Pancreas (tissue), 10 donors: Measurements from ENCODE around the gene MB21D2. TPM values are rescaled to one million over a fixed set of nuclear protein-coding genes. Genes with fewer than 3 reads are reported as not detected.
"Not testable (repeated sequence)": the region's sequence is repeated elsewhere in the genome, so short reads cannot be mapped to it uniquely, and the experiment has no call there.

ENCODE experiments used
- ATAC-seq, 4 donors: fragments of 200-7000 bp; cut with Tn5 transposase; one replicate each; pipeline versions ENCODE4 v1.8.0 to v1.9.1; 2020; ENCODE audit warnings: mild to moderate bottlenecking in 4 of 4, moderate library complexity in 4 of 4
- DNase-seq, 6 donors: peaks; one replicate each; pipeline ENCODE4 v3.0.0-alpha.2; 2020
- FAIRE-seq: peaks from 2 replicates; lab custom pipeline; 2012; peaks lifted over from hg19 to GRCh38; lab: Jason Lieb, UNC
- H3K27ac ChIP-seq, 4 donors: fragments of 200-600 bp; sonication (generic); 1 replicate in 3 of 4; 2 replicates in 1 of 4; pipeline versions ENCODE4 v1.5.0 to v1.8.0; 2020
- H3K27me3 ChIP-seq, 4 donors: fragments of 200-600 bp; one replicate each; pipeline ENCODE4 v1.8.0; 2021
- H3K36me3 ChIP-seq, 3 donors: fragments of 200-600 bp; sonication (generic) in 1 of 3; one replicate each; pipeline versions ENCODE4 v1.5.0 to v1.8.0; 2020 to 2021
- H3K4me1 ChIP-seq, 3 donors: fragments of 200-600 bp; one replicate each; pipeline ENCODE4 v1.8.0; 2021
- H3K4me3 ChIP-seq, 4 donors: fragments of 200-600 bp; sonication (generic) in 2 of 4; one replicate each; pipeline versions ENCODE4 v1.5.0 to v1.8.0; 2020 to 2021
- H3K9me3 ChIP-seq, 4 donors: fragments of 200-600 bp; one replicate each; pipeline ENCODE4 v1.8.0; 2021
- WGBS, 2 donors: extraction: QIAGEN DNeasy Blood & Tissue Kit; methylation state at CpG; one replicate each; pipeline ENCODE4 v1.1.7; 2013; 5-methylcytosine and 5-hydroxymethylcytosine counted together
- intact Hi-C, 3 donors: fragments of 100-400 bp; cut with DNase I; formaldehyde crosslinking; loops; one replicate each; pipeline versions ENCODE4 v1.11.1 to v1.14.2; 2022
- polyA plus RNA-seq, 2 donors: library from polyadenylated mRNA; stranded (reverse); fragments of 200-250 nt; gene quantifications; one replicate each; pipeline ENCODE4 v1.2.3, GENCODE V29; 2013
- total RNA-seq, 6 donors: library from RNA; stranded (reverse); fragmentation: NEBNext Ultra II Directional in 4 of 6; extraction: Animal tissue kit (Norgen Biotek cat#: 25700) in 4 of 6; gene quantifications; one replicate each; pipeline versions ENCODE4 v1.2.1 to v1.2.4, GENCODE V29; 2021 to 2023
- TF ChIP-seq, protein P1 (sequence below), 4 donors: fragments of 200-600 bp; sonication (generic) in 3 of 4; IDR thresholded peaks; one replicate each; pipeline versions ENCODE4 v1.5.0 to v1.8.0; 2021; ENCODE audit warnings: antibody characterized with exemption in 4 of 4
- donor health status: healthy with polysubstance abuse.
- donor health status: DM: no; HTN: no; CAD: no; lungs with moderate emphysema.
- donor health status: DM: no; HTN: no; CAD: no.
- donor health status: control.
- donor health status: control.
- donor health status: Bipolar disorder and iron deficiency.
- donor health status: DM: yes; HTN: yes; CAD: no.
- donor health status: DM: no; HTN: no; CAD: no.
- donor health status: DM: no; HTN: no; CAD: no.
- donor health status: DM: yes; HTN: yes; CAD: no.

The MB21D2 gene, protein sequence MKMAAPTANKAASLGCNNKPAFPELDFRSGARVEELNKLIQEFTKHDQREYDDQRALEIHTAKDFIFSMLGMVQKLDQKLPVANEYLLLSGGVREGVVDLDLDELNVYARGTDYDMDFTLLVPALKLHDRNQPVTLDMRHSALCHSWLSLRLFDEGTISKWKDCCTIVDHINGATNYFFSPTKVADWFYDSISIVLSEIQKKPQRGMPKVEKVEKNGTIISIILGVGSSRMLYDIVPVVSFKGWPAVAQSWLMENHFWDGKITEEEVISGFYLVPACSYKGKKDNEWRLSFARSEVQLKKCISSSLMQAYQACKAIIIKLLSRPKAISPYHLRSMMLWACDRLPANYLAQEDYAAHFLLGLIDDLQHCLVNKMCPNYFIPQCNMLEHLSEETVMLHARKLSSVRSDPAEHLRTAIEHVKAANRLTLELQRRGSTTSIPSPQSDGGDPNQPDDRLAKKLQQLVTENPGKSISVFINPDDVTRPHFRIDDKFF
- 1 to 10 TPM in 3 of 6 donors, under 1 TPM in 3; 0.37 to 2.3 (median 0.94) TPM for total RNA-seq
- 1 to 10 TPM in 1 of 2 donors, under 1 TPM in 1; 0.53 to 1.7 TPM for polyA plus RNA-seq

DNA sequence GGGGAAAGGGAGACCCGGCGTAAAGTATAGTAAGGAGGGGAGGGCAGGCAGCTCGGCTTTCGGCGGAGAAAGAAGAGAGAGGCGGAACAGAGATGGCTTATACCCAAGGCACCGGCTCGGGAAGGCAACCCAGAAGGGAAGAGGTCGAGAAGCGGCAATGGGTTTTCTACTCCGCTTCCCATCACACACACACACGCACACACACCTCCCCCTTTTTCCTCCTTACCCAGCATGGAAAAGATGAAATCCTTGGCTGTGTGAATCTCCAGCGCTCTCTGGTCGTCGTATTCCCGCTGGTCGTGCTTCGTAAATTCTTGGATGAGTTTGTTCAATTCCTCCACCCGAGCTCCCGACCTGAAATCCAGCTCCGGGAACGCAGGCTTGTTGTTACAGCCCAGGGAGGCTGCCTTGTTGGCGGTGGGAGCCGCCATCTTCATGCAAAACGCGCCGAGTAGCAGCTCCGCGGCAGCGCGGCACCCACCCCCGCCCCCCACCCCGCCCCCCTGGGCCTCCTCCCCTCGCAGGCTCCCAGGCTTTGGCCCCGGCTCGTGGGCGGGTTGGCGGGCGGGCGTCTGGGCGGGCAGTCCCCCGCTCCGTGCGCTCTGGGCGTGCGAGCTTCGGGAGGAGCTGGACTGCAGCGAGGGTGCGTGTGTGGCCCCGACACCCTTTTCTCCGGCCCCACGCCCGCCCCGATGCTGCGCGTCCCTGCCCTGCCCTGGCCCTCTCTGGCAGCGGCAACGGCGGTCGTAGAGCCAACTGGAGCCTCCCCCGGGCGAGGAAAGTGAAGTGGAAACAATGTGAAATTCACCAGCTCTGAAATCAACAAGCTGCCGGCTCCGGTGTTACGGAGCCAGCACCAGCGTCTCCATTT lies at the start of gene MB21D2:
Gene MB21D2, minus strand, starts transcription at position 453 of the 871 bp plus-strand sequence. Its CDS starts 16 bp downstream, at position 437.
- H3K27me3 ChIP-seq, result no peaks in the 10 kb centered on the region
- peak within 1 kb of the TSS; percentile 54 to 77 (median 67) for H3K4me3 ChIP-seq
- no peaks in the 10 kb centered on the region for H3K9me3 ChIP-seq
- DNase-seq, result peak; percentile 49 to 81 (median 68)
- TF ChIP-seq, protein P1, sequence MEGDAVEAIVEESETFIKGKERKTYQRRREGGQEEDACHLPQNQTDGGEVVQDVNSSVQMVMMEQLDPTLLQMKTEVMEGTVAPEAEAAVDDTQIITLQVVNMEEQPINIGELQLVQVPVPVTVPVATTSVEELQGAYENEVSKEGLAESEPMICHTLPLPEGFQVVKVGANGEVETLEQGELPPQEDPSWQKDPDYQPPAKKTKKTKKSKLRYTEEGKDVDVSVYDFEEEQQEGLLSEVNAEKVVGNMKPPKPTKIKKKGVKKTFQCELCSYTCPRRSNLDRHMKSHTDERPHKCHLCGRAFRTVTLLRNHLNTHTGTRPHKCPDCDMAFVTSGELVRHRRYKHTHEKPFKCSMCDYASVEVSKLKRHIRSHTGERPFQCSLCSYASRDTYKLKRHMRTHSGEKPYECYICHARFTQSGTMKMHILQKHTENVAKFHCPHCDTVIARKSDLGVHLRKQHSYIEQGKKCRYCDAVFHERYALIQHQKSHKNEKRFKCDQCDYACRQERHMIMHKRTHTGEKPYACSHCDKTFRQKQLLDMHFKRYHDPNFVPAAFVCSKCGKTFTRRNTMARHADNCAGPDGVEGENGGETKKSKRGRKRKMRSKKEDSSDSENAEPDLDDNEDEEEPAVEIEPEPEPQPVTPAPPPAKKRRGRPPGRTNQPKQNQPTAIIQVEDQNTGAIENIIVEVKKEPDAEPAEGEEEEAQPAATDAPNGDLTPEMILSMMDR (IDR thresholded peaks at IDR 0.05), result no peak
- intact Hi-C loops, result loop anchor here in 1 of 3 donors (10.0 kb wide), 1 partner anchor 63 kb away; no protein-coding TSS in a partner anchor
- ATAC-seq, result peak; percentile 74 to 86 (median 82)
- H3K27ac ChIP-seq, result peak within 1 kb of the TSS; percentile 68 to 92 (median 76)
- no peak for FAIRE-seq
- WGBS, 2 donors, result 0% methylated on average over 52 to 66 of the region's 66 CpGs
- H3K36me3 ChIP-seq, result no peaks in the 10 kb centered on the region
- peaks cover 0 to 6% (median 0%) of the 10 kb centered on the region in 3 donors for H3K4me1 ChIP-seq

DNA sequence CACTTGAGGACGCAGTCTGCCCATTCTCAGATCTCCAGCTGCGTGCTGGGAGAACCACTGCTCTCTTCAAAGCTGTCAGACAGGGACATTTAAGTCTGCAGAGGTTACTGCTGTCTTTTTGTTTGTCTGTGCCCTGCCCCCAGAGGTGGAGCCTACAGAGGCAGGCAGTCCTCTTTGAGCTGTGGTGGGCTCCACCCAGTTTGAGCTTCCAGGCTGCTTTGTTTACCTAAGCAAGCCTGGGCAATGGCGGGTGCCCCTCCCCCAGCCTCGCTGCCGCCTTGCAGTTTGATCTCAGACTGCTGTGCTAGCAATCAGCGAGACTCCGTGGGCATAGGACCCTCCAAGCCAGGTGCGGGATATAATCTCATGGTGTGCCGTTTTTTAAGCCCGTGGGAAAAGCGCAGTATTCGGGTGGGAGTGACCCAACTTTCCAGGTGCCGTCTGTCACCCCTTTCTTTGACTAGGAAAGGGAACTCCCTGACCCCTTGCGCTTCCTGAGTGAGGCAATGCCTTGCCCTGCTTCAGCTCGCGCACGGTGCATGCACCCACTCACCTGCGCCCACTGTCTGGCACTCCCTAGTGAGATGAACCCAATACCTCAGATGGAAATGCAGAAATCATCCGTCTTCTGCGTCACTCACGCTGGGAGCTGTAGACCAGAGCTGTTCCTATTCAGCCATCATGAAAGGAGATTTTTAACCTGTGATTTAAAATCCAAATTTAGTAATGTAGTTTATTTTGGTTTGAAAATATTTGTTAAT lies 47.5 kb upstream of the MB21D2 start:
- H3K4me3 ChIP-seq, H3K4me1 ChIP-seq, H3K36me3 ChIP-seq, intact Hi-C loops, ATAC-seq, DNase-seq, H3K27me3 ChIP-seq, FAIRE-seq, H3K9me3 ChIP-seq, H3K27ac ChIP-seq: not testable (repeated sequence)
- WGBS, 2 donors, result 84 to 88% methylated on average over 16 to 21 of the region's 21 CpGs

DNA sequence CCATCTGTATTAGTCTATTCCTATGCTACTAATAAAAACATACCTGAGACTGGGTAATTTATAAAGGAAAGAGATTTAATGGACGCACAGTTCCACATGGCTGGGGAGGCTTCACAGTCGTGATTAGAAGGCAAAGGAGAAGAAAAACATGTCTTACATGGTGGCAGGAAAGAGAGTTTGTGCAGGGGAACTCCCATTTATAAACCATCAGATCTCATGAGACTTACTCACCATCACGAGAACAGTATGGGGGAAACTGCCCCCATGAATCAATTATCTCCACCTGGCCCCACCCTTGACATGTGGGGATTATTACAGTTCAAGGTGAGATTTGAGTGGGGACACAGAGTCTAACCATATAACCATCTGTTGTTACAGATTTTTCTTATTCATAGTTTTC lies 42.1 kb upstream of the MB21D2 start:
- TF ChIP-seq, protein P1 (IDR thresholded peaks at IDR 0.05), result no peak
- Histone ChIP-seq H3K9me3 (no peaks in the 10 kb centered on the region), H3K4me1 (no peaks in the 10 kb centered on the region), H3K4me3 (no peak overlapping the region), H3K27ac (no peak overlapping the region), H3K27me3 (no peaks in the 10 kb centered on the region), H3K36me3 (no peaks in the 10 kb centered on the region)
- ATAC-seq (no peak), DNase-seq (no peak), FAIRE-seq (no peak)
- intact Hi-C loops, result no loop called here
- 48 to 56% methylated on average over 3 of the region's 3 CpGs for WGBS, 2 donors

DNA sequence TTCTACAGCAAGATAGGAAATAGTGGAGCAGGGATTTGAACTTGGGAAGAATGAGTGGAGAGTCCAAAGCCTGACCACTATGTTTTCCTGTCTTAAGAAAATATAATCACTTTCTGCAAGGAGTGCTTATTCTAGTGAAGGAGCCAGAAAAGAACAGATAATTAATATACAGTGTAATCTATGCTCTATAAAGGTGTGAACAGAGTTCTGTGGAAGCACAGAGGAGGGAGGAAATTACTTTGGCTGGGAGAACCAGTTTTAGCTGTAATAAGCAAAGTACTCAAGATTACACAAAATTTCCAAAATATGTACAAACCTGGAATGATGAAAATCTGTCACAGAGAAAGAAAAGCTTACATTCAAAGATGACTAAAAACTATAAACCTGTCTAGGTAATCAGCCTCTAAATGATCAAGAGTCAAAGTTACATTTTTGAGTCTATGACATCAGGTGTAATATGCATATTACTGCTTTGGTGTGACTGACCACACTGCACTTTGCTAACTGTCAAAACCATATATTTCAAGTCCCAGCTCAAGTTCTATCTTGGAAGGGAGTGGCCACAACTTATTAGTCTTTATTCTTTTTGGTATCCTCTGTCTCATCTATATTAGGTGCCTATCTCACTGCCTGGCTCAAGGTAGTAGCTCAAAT lies 40.7 kb upstream of the MB21D2 start:
- Histone ChIP-seq H3K27ac (peak overlapping the region in 2 of 4 donors; percentile 47 to 54), H3K27me3 (no peaks in the 10 kb centered on the region), H3K4me1 (no peaks in the 10 kb centered on the region), H3K4me3 (no peak overlapping the region), H3K9me3 (no peaks in the 10 kb centered on the region), H3K36me3 (no peaks in the 10 kb centered on the region)
- no peak for ATAC-seq
- DNase-seq, result no peak
- FAIRE-seq, result no peak
- TF ChIP-seq, protein P1 (IDR thresholded peaks at IDR 0.05), result no peak
- intact Hi-C loops, result no loop called here
